T-helper 17 cell (primary cell): ENCODE results near the gene DTNBP1. TPM values are rescaled to one million over a fixed set of nuclear protein-coding genes. Genes with fewer than 3 reads are reported as not detected.

Experiments
- ATAC-seq: fragments of 150-1000 bp; cut with Tn5 transposase; 2 replicates; pipeline ENCODE4 v1.10.0; 2021; ENCODE audit warnings: mild to moderate bottlenecking, moderate library complexity
- DNase-seq, 3 donors: peaks; one replicate each; pipeline versions ENCODE4 v3.0.0 to v3.0.0-alpha.2; 2020 to 2021
- H3K9me3 ChIP-seq: one replicate; pipeline ENCODE4 v1.7.0; 2013; ENCODE audit warnings: low read length, mild to moderate bottlenecking; ENCODE audit not compliant: control insufficient read depth, poor library complexity, severe bottlenecking
- H3K27ac Mint-ChIP-seq: one replicate; pipeline ENCODE4 v1.8.0; 2022; ENCODE audit warnings: mild to moderate bottlenecking, moderate library complexity, mixed read lengths
- H3K27me3 Mint-ChIP-seq: one replicate; pipeline ENCODE4 v1.8.0; 2022; ENCODE audit warnings: mixed read lengths
- H3K36me3 Mint-ChIP-seq: one replicate; pipeline ENCODE4 v1.8.0; 2022; ENCODE audit warnings: low read depth, mixed read lengths
- H3K4me1 Mint-ChIP-seq: one replicate; pipeline ENCODE4 v1.8.0; 2022; ENCODE audit warnings: mild to moderate bottlenecking, mixed read lengths
- H3K4me3 Mint-ChIP-seq: one replicate; pipeline ENCODE4 v1.8.0; 2022; ENCODE audit warnings: mild to moderate bottlenecking, moderate library complexity, mixed read lengths
- total RNA-seq, 4 donors: library from RNA in 2 of 4; stranded (reverse) in 2 of 4; gene quantifications; one replicate each; pipeline ENCODE4 v1.2.3 and lab custom pipeline; 2022 to 2026

Gene DTNBP1
- total RNA-seq, 2 donors from 2014 or later, result 16.1 to 18.4 TPM

GRCh38 chr6:15479761-15480160 lies 183.1 kb downstream of the DTNBP1 start:
- H3K27me3 Mint-ChIP-seq, result no peaks in the 10 kb centered on the region
- no peak overlapping the region for H3K27ac Mint-ChIP-seq
- ATAC-seq (no peak), DNase-seq (no peak)
- no peaks in the 10 kb centered on the region for H3K9me3 ChIP-seq
- H3K4me3 Mint-ChIP-seq, result no peak overlapping the region
- peaks cover 35% of the 10 kb centered on the region for H3K4me1 Mint-ChIP-seq
- H3K36me3 Mint-ChIP-seq, result peaks cover 5% of the 10 kb centered on the region

DNA sequence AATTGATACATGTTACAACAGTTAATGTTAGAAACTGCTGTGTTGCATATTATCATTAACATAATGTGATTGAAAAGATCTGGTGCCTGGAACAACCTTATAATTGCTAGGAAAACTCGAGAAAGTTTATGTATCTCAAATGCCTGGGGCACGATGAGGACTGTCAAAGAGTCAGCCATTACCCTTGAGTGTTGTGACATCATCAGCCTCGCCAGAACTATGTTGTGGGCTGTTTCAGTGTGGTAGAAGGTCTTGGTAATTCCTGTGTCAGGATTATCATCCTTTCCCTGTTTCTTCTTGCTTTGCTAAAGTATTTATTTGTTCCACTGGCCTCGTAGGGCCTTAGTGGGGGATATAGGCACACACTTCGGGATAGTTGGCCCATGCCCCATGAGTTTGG lies 185.1 kb downstream of the DTNBP1 start:
- DNase-seq (no peak), ATAC-seq (no peak)
- H3K27ac Mint-ChIP-seq, result no peak overlapping the region
- peaks cover 6% of the 10 kb centered on the region for H3K36me3 Mint-ChIP-seq
- H3K27me3 Mint-ChIP-seq, result no peaks in the 10 kb centered on the region
- no peaks in the 10 kb centered on the region for H3K9me3 ChIP-seq
- peaks cover 33% of the 10 kb centered on the region for H3K4me1 Mint-ChIP-seq
- no peak overlapping the region for H3K4me3 Mint-ChIP-seq

DNA sequence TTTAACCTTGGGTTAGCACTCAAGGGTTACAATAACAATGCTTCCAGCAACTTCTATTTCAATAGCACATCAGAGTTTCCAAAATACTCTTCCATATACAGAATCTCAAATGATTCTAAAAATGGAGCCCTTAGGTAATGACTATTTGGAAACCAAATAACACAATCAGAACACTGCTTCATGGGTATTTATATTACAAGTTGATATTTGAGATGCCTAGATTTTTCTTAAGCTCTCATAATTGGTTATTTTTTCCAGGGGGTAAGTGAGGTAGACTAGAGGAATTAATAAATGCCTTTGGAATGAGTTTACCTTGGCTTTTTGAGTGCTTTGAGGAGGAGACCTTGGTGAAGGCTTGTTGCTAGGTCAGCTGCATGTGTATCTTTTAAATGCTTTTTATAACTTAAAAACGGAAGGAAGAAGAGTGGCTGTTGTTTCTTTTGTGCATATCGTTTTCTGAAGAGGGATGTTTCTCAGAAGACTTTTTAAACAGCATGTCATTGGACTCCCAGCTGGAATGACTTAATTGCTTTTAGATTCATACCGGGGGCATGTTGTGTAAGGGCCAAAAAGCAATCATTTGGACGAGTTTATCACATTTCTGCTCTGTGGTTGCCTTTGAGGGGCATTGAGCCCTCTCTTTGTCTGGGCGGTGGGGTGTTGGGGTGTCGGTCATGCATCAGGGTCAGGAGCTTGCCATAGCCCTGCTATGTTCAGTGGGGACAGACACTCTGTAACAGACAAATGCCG lies 186.0 kb downstream of the DTNBP1 start:
- Mint-ChIP-seq H3K27ac (no peak overlapping the region), H3K4me3 (no peak overlapping the region), H3K27me3 (no peaks in the 10 kb centered on the region), H3K4me1 (peaks cover 35% of the 10 kb centered on the region), H3K36me3 (peaks cover 6% of the 10 kb centered on the region)
- DNase-seq (no peak), ATAC-seq (no peak)
- no peaks in the 10 kb centered on the region for H3K9me3 ChIP-seq

- H3K4me1 Mint-ChIP-seq, result peaks cover 29% of the 10 kb centered on the region
- peaks cover 6% of the 10 kb centered on the region for H3K36me3 Mint-ChIP-seq
- ATAC-seq (no peak), DNase-seq (no peak)
- H3K27ac Mint-ChIP-seq, result peak overlapping the region; percentile 32
- no peaks in the 10 kb centered on the region for H3K9me3 ChIP-seq
- peak overlapping the region; percentile 36 for H3K4me3 Mint-ChIP-seq
- no peaks in the 10 kb centered on the region for H3K27me3 Mint-ChIP-seq
Observed at GRCh38 chr6:15475872-15476271, 187.0 kb downstream of the DTNBP1 start.

DNA sequence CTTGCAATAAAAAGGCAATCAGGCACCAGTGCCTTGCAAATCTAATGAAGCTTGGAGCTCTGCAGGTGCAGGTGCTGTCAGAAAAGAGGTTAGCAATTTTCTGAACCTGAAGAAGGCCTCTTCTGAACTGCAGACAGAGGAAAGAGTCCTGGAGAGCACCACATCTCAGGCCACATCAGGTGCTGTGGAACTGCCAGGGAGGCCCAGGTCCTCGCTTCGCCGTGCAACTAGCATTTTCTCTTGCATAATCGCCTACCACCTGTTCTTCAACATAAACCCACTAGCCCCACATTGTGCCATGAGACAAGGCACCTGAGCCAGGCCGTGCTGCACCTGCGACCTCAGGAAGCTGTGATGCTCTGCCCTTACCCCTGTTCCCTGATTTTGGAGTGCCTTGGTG lies 187.6 kb downstream of the DTNBP1 start:
- DNase-seq (no peak), ATAC-seq (no peak)
- Mint-ChIP-seq H3K27me3 (no peaks in the 10 kb centered on the region), H3K27ac (peak overlapping the region; percentile 32), H3K4me1 (peaks cover 28% of the 10 kb centered on the region), H3K36me3 (peaks cover 6% of the 10 kb centered on the region), H3K4me3 (no peak overlapping the region)
- H3K9me3 ChIP-seq, result no peaks in the 10 kb centered on the region

DNA sequence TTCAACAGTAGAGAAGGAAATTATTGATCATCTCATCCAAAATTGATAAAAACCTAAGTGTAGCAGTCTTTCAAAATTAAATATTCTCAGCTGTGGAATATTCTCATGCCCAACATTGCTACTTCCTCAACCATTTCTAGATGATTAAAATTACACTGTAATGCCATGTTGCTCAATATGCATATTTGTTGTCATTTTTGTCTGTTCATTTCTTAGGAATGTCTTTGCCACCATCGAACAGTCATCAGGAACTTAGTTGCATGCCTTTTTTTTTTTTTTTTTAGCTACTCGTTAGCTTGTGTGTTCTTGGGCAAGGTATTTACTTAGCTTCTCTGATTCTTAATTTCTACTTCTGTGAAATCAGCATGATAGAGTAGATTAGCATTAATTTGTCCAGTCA lies 188.6 kb downstream of the DTNBP1 start:
- no peak for ATAC-seq
- peaks cover 6% of the 10 kb centered on the region for H3K36me3 Mint-ChIP-seq
- peaks cover 25% of the 10 kb centered on the region for H3K4me1 Mint-ChIP-seq
- H3K27me3 Mint-ChIP-seq, result no peaks in the 10 kb centered on the region
- no peak overlapping the region for H3K4me3 Mint-ChIP-seq
- H3K9me3 ChIP-seq, result no peaks in the 10 kb centered on the region
- no peak for DNase-seq
- no peak overlapping the region for H3K27ac Mint-ChIP-seq

DNA sequence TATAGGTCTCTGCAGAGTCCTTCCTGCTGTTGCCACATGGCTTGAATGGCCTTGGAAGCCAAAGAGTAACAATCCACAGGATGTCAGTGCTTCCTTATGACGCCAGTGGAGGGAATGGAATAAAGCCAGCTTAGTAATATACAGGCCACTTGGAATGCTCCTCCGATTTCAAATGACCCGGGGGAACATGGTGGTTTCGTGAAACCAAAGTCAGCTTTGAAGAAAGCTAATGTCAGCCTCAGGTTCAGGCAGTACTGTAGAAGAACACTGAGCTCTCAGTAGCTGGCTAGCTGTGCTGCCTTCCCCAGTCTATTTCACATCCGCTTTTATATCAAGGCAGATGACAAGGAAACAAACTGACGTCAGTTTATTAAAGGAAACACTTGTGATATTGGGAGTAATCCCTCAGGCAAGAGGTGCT lies 189.1 kb downstream of the DTNBP1 start:
- peaks cover 7% of the 10 kb centered on the region for H3K36me3 Mint-ChIP-seq
- no peak overlapping the region for H3K4me3 Mint-ChIP-seq
- H3K27ac Mint-ChIP-seq, result no peak overlapping the region
- DNase-seq (no peak), ATAC-seq (no peak)
- peaks cover 23% of the 10 kb centered on the region for H3K4me1 Mint-ChIP-seq
- no peaks in the 10 kb centered on the region for H3K27me3 Mint-ChIP-seq
- H3K9me3 ChIP-seq, result no peaks in the 10 kb centered on the region

DNA sequence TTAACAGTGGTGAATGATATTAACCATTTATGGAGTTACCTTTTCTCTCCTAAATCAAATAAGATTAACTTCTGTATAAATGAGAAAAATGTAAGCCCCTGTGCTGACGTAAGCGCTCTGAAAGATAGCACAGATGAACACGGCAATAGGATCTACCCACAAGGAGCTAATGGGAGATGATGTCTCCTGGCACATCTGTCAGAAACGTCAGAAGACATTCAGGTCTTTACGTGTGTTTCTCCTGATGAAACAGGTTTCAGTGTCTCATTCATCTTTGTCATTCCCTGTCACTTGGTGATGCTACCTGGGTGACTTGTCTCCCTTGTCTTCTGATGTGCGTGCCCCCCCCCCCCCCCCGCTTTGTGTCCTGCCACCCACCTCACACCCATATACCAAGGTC lies 189.7 kb downstream of the DTNBP1 start:
- peaks cover 26% of the 10 kb centered on the region for H3K4me1 Mint-ChIP-seq
- ATAC-seq, result no peak
- no peak overlapping the region for H3K4me3 Mint-ChIP-seq
- no peaks in the 10 kb centered on the region for H3K27me3 Mint-ChIP-seq
- peaks cover 13% of the 10 kb centered on the region for H3K36me3 Mint-ChIP-seq
- H3K27ac Mint-ChIP-seq, result no peak overlapping the region
- no peak for DNase-seq
- no peaks in the 10 kb centered on the region for H3K9me3 ChIP-seq
